ENCODE measurements around the gene DUOX1. TPM values are rescaled to one million over a fixed set of nuclear protein-coding genes. Genes with fewer than 3 reads are reported as not detected.
"Not testable (repeated sequence)": the region's sequence is repeated elsewhere in the genome, so short reads cannot be mapped to it uniquely, and the experiment has no call there.

The DUOX1 gene
- total RNA-seq, 1 donor from 2014 or later, result 4.1 TPM

DNA sequence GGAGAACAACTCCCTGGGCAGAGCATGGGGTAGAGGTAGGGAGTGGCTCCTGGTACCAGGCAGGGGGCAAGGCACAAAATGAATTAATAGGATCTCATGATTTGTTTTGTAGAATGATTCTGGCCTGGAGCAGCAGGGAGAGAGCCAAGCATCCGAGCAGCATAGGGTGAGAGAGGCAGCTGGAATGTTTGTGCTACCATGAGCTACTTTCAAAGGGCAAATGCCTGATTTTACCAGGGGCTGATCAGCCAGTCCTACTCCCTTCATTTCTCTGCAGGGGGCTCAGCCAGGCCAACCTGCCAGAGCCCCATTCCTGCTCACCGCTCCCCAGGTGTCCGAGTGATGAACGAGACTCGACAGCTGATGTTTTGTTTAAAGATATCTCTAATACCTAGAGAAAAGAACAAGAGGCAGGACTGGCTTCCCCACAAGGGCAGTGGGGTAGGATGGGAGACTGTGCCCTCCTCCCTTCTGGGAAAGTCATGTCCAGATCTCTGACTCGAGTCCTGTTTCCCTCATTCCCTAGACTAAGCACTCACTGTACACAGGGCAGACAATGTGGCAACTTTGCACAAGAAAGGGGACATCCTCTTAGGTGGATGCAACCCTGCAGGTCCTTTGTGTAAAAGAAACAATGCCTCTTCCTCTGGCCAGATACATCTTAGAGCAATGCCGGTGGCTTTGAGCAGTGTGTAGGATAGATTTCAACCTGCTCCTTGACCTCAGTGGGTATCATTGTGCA lies 28.7 kb upstream of the DUOX1 start:
- no peak for DNase-seq (ENCODE audit: low read depth)
- Histone ChIP-seq H3K36me3 (ENCODE audit: control insufficient read depth, insufficient read depth, low read length) (no peaks in the 10 kb centered on the region), H3K27me3 (ENCODE audit: control insufficient read depth, insufficient read depth, low read length) (peaks cover 8% of the 10 kb centered on the region), H3K4me3 (ENCODE audit: low read depth, low read length) (no peak overlapping the region)
- TF ChIP-seq, protein P1, sequence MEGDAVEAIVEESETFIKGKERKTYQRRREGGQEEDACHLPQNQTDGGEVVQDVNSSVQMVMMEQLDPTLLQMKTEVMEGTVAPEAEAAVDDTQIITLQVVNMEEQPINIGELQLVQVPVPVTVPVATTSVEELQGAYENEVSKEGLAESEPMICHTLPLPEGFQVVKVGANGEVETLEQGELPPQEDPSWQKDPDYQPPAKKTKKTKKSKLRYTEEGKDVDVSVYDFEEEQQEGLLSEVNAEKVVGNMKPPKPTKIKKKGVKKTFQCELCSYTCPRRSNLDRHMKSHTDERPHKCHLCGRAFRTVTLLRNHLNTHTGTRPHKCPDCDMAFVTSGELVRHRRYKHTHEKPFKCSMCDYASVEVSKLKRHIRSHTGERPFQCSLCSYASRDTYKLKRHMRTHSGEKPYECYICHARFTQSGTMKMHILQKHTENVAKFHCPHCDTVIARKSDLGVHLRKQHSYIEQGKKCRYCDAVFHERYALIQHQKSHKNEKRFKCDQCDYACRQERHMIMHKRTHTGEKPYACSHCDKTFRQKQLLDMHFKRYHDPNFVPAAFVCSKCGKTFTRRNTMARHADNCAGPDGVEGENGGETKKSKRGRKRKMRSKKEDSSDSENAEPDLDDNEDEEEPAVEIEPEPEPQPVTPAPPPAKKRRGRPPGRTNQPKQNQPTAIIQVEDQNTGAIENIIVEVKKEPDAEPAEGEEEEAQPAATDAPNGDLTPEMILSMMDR (IDR thresholded peaks at IDR 0.05; ENCODE audit: insufficient read depth, low read length, poor library complexity, severe bottlenecking), result no peak

DNA sequence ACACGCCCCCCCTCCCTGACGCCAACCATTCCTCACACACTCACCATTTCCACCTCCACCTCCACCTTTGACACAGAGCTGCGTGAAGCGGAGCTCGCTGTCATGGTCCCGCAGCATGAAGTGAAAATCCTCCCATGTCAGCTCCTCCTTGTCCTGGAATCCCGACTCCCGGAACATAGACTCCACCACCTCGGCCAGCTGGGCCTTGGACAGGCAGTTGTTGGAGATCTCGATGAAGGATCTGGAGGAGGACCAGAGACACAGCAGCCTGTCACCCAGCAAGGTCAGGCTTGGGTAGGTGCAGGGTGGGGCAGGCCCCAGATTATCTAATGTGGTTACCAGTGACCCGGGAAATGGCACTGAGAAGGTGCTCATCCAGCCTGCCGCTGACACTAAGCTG lies 28.0 kb upstream of the DUOX1 start:
- no peak for DNase-seq (ENCODE audit: low read depth)
- H3K27me3 ChIP-seq (ENCODE audit: control insufficient read depth, insufficient read depth, low read length), result peaks cover 15% of the 10 kb centered on the region
- H3K36me3 ChIP-seq (ENCODE audit: control insufficient read depth, insufficient read depth, low read length), result no peaks in the 10 kb centered on the region
- no peak overlapping the region for H3K4me3 ChIP-seq (ENCODE audit: low read depth, low read length)
- TF ChIP-seq, protein P1 (IDR thresholded peaks at IDR 0.05; ENCODE audit: insufficient read depth, low read length, poor library complexity, severe bottlenecking), result no peak

DNA sequence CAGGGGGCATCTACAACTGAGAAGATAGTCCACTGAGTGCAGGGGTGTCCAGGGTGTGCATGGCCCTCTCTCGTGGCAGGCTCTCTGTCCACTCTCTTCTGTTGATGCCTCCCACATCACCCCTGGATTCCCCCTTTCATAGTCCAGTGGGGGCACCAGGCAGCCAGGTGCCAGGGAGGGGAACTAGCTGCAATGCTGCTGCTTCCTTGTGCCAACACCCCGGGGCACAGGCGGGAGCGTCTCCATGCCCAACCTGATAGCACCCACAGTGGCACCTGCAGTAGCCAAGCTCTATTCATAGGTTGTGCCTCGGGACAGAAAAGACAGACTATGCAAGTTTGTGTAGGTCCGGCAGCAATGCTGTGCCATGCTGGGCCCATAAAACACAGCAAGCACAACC lies 27.6 kb upstream of the DUOX1 start:
- Histone ChIP-seq H3K36me3 (ENCODE audit: control insufficient read depth, insufficient read depth, low read length) (no peaks in the 10 kb centered on the region), H3K4me3 (ENCODE audit: low read depth, low read length) (no peak overlapping the region), H3K27me3 (ENCODE audit: control insufficient read depth, insufficient read depth, low read length) (peaks cover 18% of the 10 kb centered on the region)
- TF ChIP-seq, protein P1 (IDR thresholded peaks at IDR 0.05; ENCODE audit: insufficient read depth, low read length, poor library complexity, severe bottlenecking), result no peak
- no peak for DNase-seq (ENCODE audit: low read depth)

DNA sequence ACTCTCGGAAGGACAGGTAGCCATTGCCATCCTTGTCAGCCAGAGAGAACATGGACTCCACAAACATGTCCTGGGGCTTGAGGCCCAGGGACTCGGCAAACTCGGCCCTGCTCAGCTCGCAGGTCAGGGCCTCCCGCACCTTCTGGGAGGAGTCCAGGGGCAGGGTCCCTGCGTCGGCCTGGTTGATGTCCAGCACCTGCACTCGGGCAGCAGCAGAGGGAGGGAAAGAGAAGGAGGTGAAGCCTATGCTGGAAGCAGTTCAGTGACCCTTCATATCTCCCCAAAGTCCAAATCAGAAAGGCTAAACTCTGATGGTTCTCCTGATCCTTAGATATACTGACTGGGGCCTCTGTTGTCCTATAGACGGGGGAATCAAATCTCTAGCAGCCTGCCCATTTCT lies 25.6 kb upstream of the DUOX1 start:
- H3K27me3 ChIP-seq (ENCODE audit: control insufficient read depth, insufficient read depth, low read length), result peaks cover 25% of the 10 kb centered on the region
- DNase-seq (ENCODE audit: low read depth); H3K4me3 ChIP-seq (ENCODE audit: low read depth, low read length): not testable (repeated sequence)

DNA sequence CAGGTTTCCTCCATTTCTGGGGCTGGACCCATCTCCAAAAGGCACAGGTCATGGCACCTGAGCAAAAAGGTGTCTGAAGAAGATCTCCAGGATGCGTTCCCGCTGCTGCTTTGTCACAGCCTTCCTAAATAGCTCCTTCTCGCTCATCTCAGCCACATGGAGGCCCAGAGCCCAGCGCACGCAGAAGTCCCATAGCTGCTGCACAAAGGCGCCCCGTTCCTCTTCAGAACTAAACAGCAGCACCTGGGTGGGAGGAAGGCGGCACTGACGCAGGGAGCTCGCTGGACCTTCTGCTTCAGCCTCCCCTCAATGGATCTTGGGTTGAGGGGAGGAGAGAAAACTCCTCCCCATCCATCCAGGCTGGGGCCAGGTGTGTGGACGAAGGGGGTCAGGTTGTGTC lies 24.2 kb upstream of the DUOX1 start:
- H3K36me3 ChIP-seq (ENCODE audit: control insufficient read depth, insufficient read depth, low read length), result no peaks in the 10 kb centered on the region
- H3K27me3 ChIP-seq (ENCODE audit: control insufficient read depth, insufficient read depth, low read length), result peaks cover 37% of the 10 kb centered on the region
- DNase-seq (ENCODE audit: low read depth), result no peak
- TF ChIP-seq, protein P1 (IDR thresholded peaks at IDR 0.05; ENCODE audit: insufficient read depth, low read length, poor library complexity, severe bottlenecking), result no peak
- H3K4me3 ChIP-seq (ENCODE audit: low read depth, low read length), result no peak overlapping the region

More for the DNA sequence above, 25.6 kb upstream of the DUOX1 start:
- H3K36me3 ChIP-seq (ENCODE audit: control insufficient read depth, insufficient read depth, low read length), result not testable (repeated sequence)

DNA sequence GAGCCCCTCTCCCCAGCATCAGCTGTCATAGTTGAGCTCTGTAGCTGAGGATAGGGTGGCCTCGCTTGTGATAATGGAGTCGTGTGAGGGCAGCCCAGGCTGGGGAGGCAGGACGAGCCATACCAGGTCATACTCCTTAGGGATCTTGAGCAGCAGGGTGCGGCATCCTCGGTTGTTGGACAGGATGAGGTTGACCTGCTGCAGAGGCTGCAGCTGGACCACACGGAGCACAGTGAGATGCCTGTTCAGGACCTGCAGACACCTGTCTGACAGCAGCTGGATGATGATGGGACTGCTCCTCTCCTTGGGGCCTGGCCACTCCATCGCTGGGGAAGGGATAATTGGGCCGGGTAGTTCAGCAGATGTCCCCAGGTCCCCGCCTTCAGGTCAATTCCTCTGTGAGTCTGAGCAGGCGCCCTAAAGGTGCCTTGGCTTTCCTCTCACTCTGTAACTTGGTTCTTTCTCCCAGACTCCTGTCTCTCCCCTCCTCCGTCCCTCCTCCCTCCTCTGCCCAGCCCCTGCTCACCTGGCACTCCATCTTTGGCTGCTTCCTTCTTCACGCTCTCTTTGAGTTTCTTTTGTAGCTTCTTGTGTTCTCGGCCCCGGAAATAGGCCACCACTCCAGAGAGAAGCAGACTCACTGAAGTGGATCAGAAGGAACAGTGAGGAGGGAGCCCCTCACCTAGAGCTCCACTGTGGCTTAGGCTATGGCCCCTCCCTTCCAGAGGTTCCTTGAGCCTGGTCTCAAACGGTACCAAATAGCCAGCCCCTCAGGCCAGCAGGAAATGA lies 23.6 kb upstream of the DUOX1 start:
- Histone ChIP-seq H3K4me3 (ENCODE audit: low read depth, low read length) (no peak overlapping the region), H3K36me3 (ENCODE audit: control insufficient read depth, insufficient read depth, low read length) (no peaks in the 10 kb centered on the region)
- TF ChIP-seq, protein P1 (IDR thresholded peaks at IDR 0.05; ENCODE audit: insufficient read depth, low read length, poor library complexity, severe bottlenecking), result no peak

More for the DNA sequence above, 23.6 kb upstream of the DUOX1 start:
- DNase-seq (ENCODE audit: low read depth), result no peak
- peaks cover 40% of the 10 kb centered on the region for H3K27me3 ChIP-seq (ENCODE audit: control insufficient read depth, insufficient read depth, low read length)
